HG02642 (cell line): ENCODE results near the gene CD99.
"Not testable (repeated sequence)": the region's sequence is repeated elsewhere in the genome, so short reads cannot be mapped to it uniquely, and the experiment has no call there.

Experiments
- ATAC-seq: cut with Tn5 transposase; IDR thresholded peaks from one replicate; pipeline ENCODE4 v1.9.1; 2021; ENCODE audit warnings: mild to moderate bottlenecking; ENCODE audit not compliant: unreplicated experiment, poor library complexity

The CD99 gene

DNA sequence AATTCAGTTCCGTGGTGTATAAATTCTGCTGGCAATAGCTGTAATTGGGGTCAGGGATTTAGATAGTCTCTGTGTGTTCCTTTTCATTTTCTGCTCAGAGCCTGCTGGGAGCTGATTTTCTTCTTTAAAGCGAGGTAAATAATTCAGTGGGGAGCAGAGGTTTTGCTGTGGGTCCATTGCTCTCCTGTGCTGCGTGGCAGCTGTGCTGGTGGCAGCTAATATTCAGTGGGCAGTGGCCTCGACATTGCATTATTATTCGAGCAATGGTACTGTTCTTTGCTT, 74.4 kb downstream of the CD99 start:
- no peak for ATAC-seq

DNA sequence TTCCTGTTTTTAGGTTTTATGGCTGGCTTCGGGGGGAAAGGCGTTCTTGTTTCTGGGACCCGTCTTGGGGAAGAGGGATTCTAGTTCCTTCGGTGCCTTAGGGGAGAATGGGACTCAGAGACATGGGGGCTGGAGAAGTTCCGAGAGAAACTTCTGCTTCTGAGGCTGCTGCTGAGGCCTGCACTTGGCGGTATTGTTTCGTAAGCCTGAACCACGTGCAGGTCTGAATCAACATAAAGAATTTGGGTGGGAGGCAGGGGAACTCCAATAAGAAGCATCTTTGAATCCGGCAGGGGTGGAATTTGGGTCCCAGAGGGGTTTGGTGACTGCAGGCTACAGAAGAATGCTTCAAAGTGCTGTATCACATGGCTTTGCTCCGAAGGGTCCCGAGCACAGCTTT, 75.8 kb downstream of the CD99 start:
- ATAC-seq, result no peak

DNA sequence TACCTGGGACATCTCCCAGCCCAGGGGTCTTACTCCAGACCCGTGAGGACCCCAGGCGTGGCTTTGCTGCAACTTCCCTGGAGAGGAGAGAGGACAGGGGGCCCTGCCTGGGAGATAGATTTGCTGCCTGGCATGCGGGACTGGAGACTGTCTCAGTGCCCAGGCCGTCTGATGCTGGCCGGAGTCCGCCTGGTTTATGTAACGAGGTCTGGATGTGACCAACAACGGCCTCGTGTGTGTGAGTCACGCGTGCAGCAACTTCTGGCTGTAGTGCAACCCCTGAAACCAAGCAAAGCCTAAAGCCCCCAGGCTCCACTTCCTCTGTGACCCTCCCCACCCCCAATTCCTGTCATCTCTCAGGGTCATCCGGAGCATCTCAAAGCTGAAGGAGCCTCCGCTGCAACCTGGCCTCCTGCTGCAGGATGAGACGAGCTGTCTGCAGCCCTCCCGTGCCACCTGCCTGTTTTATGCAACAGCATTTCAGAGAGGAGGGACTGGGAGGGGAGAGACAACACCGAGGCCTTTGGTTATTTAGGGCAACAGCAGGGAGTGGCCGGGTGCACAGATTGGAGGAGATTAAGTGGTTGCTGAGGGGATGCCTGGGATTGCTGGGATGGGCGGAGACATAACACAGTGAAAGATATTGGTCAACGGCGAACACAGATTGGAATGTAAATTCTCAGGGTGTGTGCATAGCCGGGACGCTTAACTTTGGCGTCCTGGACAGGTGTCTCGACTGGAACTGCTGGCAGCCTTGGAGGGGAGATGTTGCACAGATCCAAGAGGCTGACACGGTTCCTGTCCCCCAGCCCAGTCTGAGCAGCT, 76.7 kb downstream of the CD99 start:
- ATAC-seq, result no peak

DNA sequence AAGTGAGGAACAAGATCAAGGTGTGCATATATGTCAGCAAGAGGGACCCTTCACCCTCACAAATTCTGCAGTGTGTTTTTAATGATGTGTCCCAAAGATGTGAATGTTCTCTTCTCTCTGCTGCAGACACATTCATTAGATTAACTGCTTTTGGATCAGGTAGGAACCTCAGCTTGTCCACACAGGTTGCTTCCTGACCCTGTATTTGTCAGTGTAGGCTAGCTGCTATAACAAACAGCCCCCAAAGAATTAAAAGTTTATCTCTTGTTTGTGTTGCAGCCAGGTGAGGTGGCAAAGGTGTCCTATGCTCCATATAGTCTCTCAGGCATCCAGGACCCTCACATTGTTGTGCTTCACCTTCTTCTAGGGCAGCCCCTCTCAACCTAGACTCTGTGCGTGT, 78.5 kb downstream of the CD99 start:
- ATAC-seq, result no peak

DNA sequence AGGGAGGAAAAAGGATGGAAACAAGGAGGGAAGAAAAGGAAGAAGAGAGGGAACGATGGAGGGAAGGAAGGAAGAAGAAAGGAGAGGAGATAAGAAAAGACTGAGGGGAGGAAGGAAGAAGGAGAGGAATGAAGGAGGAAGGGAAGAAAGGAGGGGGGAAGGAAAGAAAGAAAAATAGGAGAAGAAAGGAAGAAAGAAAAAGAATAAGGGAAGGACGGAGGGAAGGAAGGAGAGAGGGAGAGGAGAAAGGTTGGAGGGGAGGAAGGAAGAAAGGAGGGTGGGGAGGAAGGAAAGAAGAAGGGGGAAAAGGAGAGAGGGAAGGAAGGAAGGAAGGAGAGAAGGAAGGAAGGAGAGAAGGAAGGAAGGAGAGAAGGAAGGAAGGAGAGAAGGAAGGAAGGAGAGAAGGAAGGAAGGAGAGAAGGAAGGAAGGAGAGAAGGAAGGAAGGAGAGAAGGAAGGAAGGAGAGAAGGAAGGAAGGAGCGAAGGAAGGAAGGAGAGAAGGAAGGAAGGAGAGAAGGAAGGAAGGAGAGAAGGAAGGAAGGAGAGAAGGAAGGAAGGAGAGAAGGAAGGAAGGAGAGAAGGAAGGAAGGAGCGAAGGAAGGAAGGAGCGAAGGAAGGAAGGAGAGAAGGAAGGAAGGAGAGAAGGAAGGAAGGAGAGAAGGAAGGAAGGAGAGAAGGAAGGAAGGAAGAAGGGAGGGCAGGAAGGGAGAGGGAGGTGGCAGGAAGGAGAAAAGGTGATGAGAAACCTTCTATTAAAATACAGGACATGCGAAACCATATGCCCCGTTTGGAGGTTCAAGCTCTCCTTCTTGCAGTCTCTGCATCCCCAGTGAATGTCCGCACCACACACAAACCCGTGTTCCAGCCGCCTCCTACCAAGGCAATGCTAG, 82.3 kb downstream of the CD99 start:
- not testable (repeated sequence) for ATAC-seq

DNA sequence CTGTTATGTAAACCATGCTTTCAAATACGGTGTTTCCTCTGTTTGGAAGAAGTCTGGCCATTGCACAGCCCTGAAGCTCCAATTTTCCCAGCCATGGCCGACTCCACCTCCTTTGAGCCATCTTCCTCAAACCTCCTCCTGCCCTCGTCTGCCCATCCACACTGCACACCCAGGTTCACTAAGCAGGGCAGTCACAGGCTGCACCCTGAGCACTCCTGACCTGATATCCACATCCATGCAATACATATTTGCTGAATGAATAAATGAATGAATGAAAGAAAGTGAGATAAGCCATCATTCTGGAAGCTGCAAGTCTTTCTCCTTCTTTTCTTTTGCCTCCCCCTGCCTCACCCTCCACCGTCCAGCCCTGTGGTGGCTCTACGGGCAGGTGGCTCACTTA, 83.0 kb downstream of the CD99 start:
- no peak for ATAC-seq

DNA sequence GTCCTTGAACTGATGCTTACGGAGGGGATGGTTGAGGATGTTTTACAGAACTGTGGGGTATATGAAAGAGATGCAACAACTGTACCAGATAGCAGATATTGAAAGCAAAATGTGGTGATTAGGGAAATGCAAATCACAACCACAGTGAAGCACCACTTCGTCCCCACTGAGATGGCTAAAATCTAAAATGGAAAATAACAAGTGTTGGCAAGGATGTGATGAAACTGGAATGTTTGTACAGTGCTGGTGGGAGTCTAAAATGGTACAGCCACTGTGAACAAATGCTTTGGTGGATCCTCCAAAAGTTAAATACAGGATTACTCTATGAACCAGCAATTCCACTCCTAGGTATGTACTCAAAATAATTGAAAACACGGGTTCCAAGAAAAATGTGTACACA, 83.7 kb downstream of the CD99 start:
- no peak for ATAC-seq

DNA sequence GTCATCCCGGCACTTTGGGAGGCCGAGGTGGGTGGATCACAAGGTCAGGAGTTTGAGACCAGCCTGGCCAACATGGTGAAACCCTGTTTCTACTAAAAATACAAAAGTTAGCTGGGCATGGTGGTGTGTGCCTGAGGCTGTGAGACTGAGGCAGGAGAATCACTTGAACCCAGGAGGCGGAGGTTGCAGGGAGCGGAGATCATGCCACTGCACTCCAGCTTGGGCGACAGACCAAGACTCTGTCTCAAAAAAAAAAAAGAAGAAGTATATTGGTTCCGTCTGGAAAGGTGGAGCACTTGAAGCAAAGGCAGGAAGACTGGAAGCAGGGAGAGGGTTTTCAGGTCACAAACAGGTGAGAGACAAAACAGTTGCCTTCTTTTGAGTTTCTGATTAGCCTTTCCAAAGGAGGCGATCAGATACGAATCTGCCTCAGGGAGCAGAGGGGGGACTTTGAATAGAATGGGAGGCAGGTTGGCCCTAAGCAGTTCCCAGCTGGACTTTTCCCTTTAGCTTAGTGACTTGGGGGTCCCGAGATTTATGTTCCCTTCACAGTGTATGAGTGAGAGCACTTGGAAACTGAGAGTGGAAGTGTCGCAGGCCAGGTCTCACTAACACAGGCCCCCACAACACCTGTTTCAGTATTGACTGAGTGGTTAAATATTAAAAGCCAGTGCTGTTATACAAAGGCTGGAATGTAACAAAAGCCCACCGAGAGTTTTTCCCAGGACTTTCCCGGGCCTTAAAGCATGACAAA, 89.6 kb downstream of the CD99 start:
- not testable (repeated sequence) for ATAC-seq

DNA sequence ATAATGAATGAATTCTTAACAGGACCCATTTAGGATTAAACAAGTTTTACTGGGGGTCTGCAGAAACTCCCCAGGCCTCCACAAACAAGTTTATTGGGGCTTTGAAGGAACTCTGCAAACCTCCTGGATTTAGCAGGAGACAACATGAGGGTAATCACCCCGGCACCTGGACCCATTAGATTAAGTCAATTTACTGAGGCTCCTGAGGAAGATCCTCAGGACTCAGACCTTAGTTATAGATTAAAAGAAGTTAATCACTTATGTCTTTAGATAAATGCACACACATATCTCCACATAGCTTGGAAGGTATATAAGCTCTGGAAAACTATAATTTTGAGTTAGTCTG, 90.1 kb downstream of the CD99 start:
- no peak for ATAC-seq

DNA sequence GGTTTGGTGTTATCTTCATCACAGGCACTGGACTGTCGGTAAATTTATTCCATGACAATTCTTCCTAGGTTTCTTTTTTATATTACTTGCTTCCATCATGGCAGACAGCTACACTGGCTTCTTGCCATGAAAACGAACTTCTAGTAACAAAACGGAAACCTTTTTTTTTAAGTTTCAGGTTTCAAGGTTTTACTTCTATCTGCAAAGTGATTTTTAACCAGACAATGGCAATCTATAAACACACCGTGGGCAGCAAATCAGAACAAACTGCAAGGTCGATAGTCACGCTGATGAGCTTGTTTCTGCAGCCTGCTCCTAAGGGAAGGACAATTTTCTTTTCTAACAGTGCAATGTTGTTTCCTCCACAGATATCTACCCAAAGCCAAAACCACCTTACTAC, 90.6 kb downstream of the CD99 start:
- ATAC-seq, result no peak

DNA sequence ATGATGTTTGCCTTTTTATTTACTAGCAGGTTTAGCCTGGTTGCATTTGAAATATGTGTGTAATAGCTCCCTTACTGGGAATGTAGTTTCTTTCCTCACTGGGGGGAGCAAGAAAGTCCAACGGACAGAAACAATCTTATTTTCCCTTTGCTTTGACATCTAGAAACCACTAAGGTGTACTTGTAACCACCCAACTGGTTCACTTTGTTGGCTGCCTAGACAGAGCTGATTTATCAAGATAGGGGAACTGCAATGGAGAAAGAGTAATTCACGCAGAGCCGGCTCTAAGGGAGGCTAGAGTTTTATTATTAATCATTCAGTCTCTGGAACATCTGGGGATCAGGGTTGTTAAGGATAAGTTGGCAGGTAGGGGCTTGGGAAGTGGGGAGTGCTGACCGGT, 91.1 kb downstream of the CD99 start:
- ATAC-seq, result no peak

DNA sequence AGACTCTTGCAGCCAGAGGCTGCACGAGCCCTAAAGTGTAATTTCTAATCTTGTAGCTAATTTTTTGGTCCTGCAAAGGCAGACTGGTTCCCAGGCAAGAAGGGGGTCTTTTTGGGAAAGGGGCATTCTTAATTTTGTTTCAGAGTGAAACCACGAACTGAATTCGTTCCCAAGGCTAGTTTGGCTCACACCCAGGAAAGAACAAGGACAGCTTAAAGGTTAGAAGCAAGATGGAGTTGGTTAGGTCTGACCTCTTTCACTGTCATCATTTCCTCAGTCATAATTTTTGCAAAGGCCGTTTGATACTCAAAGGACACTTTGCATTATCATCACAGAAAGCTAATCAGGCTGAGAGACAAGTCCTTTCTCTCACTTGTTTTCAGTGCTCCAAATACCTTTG, 91.7 kb downstream of the CD99 start:
- no peak for ATAC-seq

DNA sequence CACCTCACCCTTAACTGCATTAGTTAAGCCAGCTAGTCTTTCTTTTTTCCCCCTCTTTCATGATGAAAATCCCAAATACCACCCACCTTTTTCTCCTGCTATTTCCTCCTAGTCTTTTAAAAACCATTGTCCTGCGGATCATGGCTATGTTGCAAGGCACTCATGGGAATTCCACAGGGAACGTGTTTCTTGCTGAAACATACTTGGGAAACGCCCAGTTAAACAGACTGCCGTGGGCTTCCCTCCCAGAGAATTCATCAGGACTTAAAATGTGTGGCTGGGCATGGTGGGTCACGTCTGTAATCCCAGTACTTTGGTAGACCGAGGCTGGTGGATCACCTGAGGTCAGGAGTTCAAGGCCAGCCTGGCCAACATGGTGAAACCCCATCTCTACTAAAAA, 92.9 kb downstream of the CD99 start:
- no peak for ATAC-seq

DNA sequence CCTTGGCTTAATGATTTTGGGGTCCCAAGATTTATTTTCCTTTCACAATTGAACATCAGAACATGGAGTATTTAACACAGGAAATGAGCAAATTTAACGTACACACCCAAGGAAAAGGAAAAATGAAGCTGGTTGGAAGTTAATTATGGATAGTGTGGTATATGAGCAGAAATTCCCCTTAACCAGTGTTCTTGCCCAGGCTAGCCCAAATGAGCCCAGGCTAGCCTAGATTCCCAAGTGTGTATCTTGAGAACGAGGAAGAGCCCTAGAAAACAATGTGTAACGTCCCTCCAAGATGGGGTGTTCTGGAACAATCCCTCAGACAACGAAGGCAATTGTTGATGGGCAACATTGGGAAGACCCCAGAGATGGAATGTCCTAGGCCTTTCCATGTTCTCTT, 94.4 kb downstream of the CD99 start:
- no peak for ATAC-seq

DNA sequence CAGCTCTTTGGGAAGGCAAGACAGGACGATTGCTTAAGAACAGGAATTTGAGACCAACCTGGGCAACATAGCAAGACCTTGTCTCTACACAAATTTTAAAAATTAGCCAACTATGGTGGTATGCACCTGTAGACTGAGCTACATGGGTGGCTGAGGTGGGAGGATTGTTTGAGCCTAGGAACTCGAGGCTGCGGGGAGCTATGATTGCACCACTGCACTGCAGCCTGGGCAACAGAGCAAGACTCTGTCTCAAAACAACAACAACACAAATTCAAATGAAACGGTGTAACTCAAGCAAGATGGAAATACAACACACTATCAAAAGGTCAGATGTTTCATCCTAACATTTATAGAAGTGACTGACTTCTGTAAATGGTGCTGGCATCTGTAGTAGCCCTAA, 97.9 kb downstream of the CD99 start:
- no peak for ATAC-seq

DNA sequence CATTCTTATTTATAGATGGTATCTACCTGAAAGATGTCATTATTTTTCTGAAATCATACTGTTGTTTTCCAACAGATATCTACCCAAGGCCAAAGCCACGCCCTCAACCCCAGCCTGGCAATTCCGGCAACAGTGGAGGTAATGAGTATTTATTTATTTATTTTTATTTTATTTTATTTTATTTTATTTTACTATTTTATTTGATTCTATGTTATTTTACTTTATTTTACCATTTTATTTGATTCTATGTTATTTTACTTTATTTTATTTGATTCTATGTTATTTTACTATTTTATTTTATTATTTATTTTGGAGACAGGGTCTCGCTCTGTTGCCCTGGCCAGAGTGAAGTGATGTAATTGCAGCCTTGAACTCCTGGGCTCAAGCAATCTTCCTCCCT, 98.5 kb downstream of the CD99 start:
- no peak for ATAC-seq
